Measurements from ENCODE around the gene ATP6V1C2.
"Not testable (repeated sequence)": the region's sequence is repeated elsewhere in the genome, so short reads cannot be mapped to it uniquely, and the experiment has no call there.

Gene ATP6V1C2

GRCh38 chr2:10788855-10789254 lies 67.4 kb downstream of the ATP6V1C2 start:
- no peak for DNase-seq

- no peak for DNase-seq
Observed at GRCh38 chr2:10790228-10790973, 69.0 kb downstream of the ATP6V1C2 start.

GRCh38 chr2:10792001-10792634 lies 70.7 kb downstream of the ATP6V1C2 start:
- DNase-seq, result no peak

- DNase-seq, result no peak
Observed at GRCh38 chr2:10792660-10793400, 71.4 kb downstream of the ATP6V1C2 start.

- DNase-seq, result no peak
Observed at GRCh38 chr2:10793816-10794215, 72.4 kb downstream of the ATP6V1C2 start.

DNA sequence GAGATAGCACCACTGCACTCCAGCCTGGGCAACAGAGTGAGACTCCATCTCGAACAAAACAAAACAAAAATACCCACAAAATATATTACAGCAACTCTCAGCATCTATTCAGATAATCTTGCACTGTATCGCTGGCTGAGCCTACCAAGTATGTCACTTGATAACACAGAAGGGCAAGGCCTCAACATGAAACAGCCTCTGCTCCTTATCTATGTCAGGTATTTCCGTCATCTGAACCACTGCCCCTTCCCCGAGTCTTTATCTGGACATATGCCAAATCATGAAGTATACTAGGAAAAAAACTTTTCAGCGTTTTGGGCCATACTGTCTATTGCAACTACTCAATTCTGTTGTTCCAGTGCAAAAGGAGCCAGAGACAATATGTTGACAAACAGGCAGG lies 73.4 kb downstream of the ATP6V1C2 start:
- DNase-seq, result no peak

DNA sequence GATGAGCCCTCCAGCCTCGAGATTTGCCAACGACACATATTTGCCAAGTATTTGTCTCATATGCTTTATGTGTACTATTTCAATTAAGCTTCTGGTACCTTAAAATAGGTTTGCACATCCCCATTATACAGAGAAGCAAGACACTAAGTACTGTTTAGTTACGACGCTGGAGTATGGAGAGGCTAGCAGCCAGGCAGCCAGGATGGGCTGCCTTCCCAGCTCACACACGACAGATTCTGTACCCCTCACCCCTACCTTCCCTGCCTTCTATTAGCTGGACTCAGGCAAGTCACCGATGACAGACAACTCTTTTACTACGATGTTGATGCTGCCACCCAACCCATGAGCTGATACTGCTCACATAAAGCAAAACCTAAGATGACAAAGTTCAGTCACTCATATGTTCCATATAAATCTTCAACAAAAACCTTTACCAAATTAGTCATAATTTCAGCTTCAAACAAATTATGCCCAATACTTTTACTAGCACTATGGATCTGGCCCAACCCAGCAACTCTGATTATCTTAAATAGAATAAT lies 74.1 kb downstream of the ATP6V1C2 start:
- no peak for DNase-seq

DNA sequence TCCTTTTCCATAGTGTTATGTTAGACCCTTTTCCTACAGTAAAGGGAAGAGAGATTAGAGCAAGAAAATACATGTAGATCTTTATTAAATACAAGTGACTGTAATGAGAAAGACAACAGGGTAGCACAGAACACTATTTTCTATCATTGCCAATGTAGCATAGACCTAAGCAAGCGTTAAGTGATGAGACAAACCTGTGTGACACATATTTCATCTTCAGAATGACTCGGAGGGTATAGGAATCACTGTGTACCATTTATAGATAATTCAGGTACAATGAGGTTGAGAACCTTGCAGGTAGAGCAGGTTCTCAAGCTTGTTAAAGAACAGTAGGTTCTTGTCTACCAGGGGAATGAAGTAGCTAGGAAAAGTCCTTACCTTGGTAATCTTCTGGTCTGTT lies 75.3 kb downstream of the ATP6V1C2 start:
- no peak for DNase-seq

- DNase-seq, result no peak
Observed at GRCh38 chr2:10798783-10799182, 77.4 kb downstream of the ATP6V1C2 start.

DNA sequence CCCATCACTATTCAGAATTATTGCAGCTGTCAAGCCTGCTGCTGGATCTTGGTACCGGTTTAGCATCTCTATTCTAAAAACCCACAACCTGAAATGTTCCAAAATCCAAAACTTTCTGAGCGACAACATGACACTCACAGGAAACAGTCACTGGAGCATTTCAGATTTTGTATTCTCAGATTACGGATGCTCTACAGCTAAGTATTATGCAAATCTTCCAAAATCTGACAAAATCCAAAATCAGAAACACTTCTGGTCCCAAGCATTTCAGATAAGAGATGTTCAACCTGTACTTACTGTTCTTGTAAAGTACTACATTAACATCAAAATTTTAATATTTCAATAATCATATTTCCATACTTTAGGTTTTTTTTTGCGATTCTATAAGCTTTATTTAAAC lies 78.7 kb downstream of the ATP6V1C2 start:
- DNase-seq, result no peak

DNA sequence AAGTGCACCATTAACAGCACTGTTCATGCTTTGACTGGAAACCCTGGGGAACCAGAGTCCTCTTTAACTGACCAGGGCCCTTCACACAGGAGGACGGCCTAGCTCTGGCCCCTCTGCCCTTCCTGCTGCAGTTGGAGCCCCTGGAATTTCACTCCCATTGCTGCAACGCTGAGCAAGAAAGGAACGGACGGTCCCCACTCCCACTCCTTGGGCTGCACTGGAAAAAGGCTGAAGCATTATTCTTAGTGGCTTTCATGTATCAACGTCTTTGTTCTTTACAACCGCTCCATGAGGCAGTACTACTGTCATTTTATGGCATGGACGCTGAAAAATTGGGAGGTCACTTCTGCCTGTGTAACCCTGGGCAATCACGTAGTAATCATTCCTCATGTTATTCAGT lies 81.2 kb downstream of the ATP6V1C2 start:
- no peak for DNase-seq

- not testable (repeated sequence) for DNase-seq
Observed at GRCh38 chr2:10805990-10806389, 84.6 kb downstream of the ATP6V1C2 start.

DNA sequence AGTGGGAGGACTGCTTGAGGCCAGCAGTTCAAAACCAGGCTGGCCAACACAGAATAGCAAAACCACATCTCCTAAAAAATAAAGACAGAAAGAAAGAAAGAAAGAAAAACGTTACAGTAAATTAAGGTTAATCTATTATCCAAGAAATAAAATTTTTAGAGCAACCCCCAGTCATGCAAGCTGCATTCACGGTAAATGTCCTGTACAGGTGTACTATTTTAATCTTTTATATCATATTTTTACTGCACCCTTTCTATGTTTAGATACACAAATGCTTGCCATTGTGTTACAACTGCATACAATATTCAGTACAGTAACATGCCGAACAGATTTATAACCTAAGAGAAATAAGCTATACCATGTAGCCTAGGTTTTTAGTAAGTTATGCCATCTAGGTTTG lies 85.1 kb downstream of the ATP6V1C2 start:
- DNase-seq, result no peak

GRCh38 chr2:10810202-10811161 lies 89.1 kb downstream of the ATP6V1C2 start:
- DNase-seq, result no peak

DNA sequence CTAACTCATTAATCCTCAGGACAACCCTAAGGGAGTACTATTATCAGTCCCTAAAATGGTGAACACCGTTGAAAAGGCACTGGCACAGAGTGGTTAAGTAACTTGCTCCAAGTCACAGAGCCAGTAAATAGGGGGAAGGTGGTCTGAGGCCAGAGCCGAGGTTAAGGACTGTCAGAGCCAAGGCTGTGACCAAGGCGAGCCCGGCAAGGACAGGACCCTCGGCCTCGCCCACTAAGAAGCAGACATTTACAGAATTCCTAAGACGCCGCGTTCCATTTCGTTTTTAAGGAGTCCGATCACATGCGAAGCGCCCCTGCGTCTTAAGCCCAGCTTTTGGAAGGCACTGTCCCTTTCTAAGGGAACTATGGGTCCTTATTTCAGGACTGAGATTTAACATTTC lies 90.1 kb downstream of the ATP6V1C2 start:
- DNase-seq, result no peak

DNA sequence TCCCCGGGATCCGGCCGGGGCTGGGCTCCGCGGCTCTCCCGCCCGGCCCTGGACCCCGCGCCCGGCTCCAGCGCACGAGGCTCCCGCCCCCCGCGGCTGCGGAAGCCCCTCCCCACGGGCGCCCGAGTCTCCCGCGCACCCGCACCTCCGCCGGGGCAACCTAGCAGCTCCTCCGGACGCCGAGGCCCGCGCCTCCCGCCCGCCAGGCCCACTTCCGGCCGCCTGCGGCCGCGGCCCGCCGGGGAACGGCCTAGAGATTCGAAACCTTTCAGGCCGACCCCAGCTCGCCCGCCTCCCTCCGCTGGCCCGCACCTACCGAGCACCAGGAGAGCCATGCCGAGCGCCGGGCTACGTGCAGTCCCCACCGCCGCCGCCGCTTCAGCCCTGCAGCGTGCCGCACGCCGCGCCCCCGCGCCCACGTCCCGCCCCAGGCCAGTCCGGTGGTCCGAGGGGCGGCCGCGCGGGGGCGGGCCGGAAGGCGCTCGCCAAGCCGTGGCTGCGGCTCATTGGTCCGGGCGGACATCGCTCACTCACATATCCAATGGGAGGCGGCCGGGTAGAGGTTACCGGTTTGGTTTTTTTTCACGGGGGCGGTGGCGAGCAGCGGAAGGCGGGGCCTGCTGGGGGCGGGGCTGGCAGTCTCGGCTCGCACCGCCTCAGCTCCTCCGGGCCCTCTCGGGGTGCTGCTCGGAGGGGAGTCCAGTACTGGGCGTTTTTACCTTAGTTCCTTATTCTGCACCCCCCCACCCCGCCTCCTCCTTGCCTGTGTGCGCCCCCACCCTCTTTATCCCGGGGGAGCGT lies 91.1 kb downstream of the ATP6V1C2 start, which contains the start of gene PDIA6:
Gene PDIA6, minus strand, starts transcription at position 424 of the 801 bp plus-strand sequence. Its CDS starts 89 bp downstream, at position 335.
- peak; percentile 96 for DNase-seq

GRCh38 chr2:10813163-10814138 lies 92.0 kb downstream of the ATP6V1C2 start:
- DNase-seq, result not testable (repeated sequence)

DNA sequence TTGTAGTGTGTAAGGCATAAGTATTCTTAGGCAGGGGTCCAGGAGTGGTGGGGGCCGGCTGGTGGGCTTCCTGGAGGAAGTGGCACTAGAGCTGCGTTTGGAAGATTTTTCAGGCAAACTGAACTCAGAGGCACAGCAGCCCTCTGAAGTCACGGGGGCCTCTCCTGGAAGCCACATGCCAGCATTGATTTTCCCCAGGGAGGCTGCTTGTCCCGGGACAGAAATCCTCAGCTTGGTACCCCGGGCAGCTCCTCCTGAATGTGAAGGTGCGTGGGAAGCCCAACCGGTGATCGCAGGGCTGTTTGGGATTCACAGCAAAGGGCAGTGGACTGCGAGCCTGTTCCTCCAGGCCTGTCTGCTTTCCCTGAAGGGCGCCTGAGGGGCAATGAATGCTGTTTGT lies 92.7 kb downstream of the ATP6V1C2 start:
- DNase-seq, result no peak

- no peak for DNase-seq
Observed at GRCh38 chr2:10814571-10815331, 93.3 kb downstream of the ATP6V1C2 start.
